Embryonic facial prominence (tissue), 1 donor: ENCODE data around the gene TREX2.

Experiments
- DNase-seq: peaks from one replicate; pipeline ENCODE4 v3.0.0-alpha.2; 2016; ENCODE audit errors: extremely low spot score

Gene TREX2

DNA sequence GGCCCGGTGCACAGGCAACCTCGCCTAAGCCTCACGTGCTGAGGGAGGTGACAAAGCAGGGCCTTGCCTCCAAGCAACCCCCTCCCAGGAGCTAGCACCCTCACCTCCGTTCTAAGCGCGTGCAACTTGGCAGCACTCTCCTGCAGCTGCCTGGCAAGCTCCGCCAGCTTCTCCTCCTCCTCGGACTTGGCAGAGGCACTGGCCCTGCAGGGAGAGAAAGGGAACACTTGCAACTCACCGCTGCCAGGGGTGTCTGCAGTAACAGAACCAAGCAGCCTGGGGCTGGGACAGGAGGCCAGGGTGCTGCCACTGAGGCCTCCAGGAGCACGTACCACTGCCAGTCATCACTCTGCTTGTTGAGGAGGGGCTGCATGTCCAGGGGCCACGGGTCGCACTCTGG lies 10.3 kb upstream of the TREX2 start:
- no peak for DNase-seq

DNA sequence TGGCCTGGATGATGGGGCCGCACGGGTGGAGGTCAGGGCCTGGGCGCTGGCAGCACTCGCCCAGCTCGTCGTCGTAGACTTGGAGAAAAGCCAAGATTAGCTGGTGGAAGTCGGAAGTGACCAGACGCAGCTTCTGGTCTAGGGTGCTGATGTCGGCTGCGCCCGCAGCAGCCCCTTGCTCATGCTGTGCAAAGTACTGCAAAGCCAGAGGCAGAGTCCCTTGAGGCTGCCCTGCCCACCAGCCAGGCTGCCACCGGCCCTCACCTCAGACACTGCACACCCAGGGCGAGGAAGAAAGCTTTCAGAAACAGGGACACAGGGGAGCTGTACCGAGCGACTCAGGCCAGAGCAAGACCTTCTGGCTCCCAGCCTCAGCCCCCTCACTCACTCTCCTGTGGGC lies 9.7 kb upstream of the TREX2 start:
- no peak for DNase-seq

DNA sequence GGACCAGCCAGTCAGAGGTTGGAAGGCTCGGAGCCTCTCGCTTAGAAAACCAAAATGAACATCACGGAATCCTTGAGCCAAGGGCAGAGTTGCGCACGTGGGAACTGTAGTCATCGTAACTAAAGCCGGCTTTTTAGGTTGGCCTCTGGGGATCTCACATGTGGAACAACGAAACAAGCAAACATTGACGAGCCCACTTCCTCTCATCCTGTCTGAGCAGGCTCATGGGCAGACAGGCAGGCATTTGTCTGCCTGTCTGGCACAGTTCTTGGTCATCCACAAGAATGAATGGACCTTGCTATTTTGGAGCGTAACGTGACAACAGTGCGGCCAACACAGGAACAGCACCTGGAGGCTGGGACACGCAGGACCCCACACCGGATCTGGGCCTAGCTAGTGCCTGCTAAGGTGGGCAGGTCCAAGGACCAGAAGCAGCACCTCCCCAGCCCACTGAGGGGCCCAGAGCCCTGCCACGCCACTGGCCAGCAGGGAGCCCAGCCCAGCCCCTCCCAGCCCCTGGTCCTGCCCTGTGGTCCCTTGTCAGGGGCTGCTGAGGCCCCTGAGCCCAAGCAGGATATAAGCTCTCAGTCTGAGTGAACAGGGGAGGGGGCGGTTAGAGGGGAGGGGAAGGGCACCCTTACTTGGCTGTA lies 9.2 kb upstream of the TREX2 start:
- no peak for DNase-seq

DNA sequence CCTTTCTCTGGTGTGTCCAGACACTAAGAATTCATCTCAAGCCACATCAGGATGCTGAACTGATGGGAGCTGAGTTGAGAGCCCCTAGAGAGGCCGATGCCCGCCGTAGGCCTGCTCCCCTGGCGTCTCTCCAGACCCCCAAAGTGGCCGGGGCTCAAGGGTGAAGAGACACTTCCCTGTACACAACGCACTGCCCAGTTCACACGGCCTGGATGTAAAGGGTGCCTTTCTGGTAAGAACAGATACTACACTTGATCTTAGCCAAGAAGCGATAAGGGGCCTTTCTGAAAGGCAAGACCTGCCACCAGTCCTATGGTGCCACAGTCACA lies 5.1 kb upstream of the TREX2 start:
- DNase-seq, result no peak

DNA sequence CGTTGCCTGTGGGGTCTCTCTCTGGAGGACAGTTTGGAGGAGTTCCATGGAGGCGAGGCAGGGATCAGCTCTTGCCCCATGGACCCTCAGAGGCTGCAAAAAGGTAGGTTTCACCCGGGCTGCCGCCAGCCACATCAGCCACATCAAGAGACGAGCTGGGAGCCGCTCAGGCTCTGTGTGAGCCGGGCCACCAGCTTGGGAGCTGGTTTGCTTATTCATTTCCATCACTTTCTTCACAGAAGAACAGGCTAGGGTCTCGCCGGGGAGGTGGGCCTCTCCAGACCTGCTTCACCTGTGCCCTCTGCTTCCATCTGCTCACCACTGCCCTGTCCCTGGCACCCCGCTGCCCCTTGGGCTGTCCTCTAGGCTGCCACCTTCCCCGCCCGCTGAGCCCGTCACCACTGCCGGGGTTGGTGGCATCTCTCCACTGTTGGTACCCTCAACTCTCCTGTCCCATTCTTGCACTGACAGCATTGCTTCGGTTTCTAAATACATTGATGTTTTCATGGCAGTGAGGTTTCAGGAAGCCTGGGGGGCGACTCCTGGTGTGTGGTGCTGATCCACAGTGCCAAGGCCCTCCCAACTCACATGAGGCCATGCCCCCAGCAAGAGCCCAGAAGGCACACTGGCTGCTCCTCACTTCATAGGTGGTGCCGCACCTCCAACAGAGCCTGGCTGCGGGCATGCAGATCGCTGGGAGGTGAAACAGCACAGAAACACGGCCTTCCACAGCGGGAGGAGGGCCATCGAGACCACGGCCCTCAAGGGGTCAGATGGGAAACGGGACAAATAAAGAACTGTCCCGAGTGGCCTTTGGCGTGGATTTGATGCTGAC lies 4.5 kb upstream of the TREX2 start:
- no peak for DNase-seq

DNA sequence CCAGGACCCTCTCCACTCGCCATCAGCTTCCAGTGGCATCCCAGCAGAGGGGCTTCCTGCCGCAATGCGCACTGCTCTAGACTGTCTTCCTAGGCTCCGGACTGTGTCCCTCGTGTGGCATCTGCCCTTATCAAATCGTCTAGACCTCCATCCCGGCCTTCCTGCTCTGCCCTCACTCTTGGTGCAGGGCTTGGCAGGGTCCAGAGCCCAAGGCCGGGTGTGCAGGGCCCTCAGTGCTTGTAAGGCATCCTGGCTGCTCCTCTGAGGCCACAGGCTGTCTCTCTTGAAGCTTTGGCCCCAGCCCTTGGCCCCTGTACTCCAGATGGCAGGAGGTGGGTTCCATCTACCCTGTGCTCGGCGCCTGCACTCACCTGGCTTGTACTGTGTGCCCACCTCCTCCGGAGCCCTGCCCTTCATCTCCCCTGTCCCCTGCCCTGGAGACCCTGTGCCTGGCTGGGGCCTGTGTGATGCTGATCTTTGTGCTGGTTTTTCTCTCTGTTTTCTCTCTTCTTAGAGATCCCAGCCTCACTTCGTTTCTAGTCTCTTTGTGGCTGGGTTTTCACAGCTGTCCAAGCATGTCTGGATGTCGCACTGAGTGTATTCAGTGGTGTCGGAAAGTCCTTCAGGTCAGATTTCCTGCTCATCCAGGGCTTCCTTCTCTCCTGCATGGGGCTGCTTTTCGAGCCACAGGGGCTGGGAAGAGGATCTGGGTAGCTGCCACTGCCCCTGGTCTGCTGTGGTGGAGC lies 3.7 kb upstream of the TREX2 start:
- no peak for DNase-seq

DNA sequence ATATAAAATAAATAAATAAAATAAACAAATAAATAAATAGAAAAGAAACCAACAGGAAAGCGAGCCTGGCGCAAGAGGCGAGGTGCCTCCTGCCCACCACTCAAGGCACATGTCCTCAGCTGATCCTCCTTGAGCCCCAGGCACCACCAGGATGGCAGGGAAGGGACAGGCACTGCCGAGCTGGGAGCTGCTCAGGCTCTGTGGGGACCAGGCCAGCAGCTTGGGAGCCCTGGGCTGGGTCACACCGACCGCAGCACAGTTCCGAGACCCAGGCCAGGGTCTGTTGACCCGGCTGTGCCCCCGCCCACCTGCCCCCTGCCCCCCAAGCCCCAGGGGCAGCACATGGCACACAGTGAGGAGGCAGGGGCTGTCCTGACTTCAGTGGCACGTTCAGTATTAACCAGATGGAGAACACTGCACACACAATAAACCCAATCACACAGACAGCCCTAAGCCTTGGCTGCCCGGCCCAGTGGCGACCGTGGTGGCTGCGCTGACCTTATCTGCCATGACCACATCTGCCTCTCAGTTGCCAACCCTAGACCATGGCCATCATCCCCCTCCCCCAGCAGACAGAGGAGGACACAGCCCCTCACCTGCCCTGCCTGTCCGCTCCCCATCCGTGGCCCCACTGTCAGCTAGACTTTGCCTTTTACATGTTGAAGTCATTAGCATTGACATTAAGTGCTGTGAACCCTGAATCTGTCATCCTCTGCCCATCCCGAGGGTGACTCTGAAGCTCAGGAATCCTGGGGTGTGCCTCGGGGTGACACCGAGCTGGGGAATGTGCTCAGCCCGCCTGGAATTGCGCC lies 2.9 kb upstream of the TREX2 start:
- DNase-seq, result no peak

DNA sequence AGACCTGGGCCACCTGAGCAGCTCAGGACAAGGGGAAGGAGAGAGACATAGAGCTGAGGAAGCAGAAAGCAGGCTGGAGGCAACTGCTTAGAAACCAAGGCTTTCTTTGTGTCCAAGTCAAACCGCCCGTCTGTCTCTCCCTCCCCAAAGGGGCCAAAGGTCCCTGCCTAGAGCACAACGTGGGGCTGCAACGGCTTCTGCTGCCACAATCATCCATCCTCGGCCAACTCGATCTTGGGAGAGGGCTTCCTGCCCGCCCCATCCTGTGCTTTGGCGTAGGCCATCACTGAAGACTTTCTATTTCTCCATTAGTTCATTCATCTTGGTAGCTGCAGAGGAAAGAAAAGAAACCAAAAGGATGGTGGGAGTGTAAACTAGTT lies 1.7 kb upstream of the TREX2 start:
- no peak for DNase-seq

DNA sequence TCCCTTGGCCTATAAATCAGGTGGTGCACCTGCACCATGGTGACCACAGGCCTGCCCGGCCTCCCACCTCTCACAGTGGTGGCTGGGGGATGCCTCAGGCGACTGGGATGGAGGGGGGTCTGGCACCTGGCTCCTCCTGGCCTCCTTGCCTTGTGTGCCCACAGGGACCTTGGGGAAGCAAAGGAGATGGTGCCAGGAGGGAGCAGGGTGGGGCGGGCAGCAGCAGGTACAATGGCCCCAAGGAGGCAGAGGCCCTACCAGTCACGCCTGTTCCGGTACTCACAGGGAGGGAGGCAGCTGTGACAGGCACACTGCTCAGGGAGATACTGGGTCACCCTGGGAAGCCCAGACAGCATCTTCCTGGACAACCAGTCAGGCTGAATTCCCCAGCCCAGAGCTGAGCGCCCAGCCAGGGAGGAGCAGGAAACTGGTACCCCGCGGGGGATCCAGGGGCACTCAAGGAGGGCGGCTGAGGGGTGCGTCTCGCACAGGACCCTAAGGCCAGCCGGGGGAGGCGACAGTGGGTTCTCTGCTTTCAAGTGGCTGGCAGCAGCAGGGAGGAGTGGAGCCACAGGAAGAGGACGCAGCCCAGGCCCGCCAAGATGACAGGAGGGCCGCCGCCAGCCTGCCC lies 1.2 kb upstream of the TREX2 start:
- DNase-seq, result no peak

DNA sequence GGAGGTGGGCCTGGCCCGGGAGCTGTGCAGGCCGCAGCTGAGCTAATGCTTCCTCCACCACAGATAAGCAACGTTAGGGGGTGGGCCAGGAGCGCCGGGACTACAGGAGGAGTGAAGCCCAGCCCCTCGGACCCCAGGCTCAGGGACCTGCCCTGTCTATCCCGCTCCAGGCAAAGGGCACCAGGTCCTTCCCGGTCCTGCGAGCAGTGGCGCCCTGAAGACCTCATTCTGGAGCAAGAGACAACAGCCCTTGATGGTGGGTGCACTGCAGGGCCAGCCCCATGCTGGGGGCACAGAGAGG lies 730 bp upstream of the TREX2 start:
- no peak for DNase-seq

DNA sequence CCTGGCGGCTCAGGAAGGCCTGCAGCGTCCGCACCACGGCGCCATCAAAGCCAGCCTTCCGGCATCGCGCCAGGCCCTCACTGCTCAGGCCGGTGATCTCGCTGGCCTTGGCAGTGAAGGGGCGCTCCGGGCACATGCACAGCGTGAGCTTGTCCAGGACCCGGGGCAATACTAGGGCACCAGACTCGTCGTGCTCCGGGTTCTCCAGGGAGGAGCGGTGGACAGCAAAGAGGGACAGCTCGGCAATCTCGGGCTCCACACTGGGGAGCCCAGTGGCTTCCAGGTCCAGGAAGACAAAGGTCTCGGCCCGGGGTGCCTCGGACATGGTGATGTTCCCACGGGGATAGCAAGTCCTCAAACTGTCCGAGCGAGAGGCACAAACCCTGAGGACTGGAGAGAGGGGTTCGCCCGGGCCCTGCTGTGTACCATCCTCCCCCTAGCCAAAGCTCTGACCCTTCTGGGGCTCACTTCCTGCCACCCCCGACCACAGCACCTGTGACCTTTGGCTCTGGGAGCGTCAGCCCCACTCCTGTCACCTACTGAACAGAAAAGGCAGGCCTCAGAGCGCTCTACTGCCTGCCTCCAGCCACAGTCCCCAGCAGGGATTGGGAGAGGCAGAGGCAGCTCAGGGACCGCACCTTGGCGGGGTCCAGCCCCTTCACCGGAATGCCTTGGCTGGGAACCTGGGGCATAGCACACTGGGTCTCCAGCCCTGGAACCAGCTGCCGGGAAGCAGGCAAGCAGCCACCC lies 575 bp downstream of the TREX2 start:
- DNase-seq, result no peak

DNA sequence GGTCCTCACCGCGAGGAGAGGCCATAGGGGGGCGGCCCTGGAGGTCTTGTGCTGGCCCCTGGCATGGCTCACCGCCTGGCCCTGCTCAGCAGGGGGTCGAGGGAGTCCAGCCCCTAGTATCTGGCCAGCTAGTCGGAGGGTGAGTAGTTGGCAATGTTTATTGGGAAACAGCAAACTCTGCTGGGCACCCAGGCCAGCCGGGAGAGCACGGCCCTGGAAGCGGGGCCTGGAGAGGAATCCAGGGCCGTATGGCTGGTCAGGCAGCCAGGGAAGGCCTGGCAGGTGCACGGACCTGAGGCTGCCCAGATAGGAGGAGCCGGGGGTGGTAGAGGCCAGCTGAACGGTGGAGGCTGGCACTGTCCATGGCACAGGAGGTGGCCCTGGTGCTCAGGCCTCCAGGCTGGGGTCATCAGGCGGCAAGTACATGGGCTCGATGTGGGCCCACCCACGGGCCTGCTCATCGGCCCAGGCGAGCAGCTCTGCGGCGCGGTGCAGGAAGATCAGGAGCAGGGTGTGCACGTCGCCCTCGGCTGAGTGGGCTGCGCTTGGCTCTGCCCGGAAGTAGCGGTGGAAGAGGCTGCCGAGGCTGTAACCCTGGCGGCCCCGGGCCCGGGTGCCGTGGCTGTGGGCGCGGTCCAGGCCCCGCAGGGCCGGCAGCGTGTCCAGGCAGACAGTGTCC lies 1.4 kb downstream of the TREX2 start:
- no peak for DNase-seq

DNA sequence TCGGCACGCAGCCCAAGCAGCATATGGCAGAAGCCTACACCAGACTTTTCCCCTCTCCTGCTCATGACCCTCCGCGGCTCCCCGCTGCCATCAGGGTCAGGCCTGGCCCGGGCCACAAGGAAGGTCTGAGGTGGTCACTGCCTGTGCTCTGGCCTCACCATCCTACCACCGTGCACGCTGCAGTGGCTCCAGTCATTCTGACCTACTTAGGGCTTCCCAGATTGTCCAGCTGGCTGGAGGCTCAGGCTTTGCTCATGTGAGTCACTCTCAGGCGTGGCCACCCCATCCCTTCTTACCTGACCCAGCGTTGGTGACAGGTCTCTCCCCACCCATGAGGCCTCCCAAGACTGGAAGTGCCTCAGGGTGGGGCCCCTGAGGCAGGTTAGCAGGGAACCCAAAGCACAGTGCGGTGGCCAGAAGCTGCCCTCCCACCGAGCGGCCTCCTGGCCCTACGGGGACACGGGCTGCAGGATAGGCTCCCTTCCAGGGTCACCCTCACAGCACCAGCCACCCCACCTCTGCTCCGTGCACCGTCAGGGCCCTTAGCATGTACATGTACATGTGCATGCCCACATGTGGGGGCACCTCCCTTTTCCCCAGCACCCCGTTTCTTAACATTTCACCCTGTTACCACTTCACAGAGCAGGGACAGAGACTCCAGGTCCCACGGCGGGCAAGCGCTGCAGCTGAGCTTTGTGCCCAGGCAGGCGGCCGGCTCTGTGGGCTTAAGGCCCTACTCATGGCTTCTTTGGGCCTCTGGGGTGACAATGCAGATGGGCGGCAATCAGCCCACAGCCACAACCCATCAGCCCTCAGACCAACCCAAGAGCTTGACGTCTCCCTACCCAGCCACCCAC lies 2.2 kb downstream of the TREX2 start:
- no peak for DNase-seq

DNA sequence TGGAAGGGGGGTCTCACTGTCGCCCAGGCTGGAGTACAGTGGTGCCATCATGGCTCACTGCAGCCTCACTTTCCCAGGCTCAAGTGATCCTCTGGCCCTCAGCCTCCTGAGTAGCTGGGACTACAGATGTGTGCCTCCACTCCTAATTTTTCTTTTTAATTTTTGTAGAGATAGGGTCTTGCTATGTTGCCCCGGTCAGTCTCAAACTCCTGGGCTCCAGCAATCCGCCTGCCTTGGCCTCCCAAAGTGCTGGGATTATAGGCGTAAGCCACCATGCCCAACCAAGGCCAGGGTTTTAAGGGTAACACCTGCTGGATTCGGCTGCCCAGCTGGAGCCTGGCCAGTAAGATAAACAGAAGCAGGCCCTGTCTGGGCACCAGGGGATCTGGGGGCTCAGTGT lies 3.4 kb downstream of the TREX2 start:
- no peak for DNase-seq

DNA sequence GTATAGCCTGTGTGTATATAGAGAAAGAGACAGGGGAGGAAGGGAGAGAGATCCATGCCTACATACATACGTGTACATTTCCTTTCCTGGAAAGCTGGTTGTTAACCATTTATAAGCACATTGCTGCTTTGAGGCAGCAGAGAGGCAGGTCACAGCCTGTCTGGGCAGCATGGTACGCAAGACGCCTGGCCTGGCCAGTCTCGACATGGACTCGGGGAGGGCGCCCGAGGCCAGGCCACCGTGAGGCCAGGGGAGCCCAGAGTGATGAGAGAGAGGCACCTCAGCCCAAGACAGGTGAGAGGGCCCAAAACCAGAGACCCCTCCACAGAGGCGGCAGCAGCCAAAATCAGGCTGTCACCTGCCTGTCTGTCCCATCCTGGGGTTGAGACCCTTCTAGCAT lies 3.9 kb downstream of the TREX2 start:
- DNase-seq, result no peak

DNA sequence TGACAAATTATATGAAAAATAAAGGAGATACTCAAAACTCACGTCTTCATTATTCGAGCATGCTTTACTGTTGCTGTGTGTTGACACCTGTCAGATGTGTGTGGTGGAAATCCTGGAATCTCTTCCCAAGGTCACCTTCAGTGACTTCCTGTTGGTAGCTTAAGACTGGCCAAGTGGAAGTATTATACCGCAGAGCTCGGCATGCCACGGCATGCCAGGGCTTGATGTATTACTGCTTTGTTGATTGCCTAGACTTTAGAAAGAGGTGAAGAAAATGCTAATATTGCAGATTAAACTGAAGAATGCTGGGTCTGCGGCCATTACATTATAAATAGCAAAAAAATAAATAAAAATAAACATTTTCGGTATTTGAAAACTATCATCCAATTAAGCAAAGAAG lies 4.6 kb downstream of the TREX2 start:
- DNase-seq, result no peak

DNA sequence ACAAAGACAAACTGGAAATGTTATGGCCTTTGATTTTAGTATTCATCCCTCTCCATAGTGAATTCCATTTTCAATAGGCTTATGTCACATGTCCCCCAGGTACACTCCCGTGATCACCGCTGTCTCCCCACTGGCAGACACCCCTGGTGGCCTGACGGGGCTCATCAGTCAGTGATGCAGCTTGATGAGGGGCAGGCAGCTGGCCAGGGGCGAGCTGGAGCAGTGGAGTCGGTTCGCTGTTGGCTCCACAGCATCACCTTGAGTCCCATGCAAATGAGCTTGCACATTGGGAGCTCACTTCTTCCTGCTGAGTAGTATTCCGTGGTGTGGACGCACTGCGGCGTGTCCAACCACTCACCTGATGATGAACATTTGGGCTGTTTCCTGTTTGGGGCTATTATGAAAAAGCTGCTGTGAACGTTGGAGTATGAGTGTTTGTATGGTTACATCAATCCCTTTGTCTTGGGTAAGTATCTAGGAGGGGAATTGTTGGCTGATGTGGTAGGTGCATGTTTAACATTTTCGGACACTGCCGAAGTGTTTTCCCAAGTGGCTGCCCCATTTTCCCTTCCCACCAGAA lies 5.2 kb downstream of the TREX2 start:
- no peak for DNase-seq

DNA sequence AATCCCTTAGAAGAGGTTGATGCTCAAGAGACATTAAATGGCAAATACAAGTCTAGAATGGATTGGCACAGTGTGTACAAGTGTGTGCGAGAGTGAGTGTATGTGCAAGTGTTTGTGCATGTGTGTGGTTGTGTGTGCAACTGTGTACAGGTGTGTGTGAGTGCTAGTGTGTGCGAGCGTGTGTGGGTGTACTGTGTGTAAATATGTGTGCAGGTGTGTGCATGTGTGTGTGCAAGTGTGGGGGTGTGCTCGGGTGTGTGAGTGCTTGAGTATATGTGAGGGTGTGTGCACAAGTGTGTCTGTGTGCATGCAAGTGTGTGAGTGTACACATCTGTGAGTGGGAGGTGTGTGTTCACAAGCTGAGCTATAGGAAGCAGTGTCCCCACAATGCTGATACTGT lies 5.9 kb downstream of the TREX2 start:
- DNase-seq, result no peak

DNA sequence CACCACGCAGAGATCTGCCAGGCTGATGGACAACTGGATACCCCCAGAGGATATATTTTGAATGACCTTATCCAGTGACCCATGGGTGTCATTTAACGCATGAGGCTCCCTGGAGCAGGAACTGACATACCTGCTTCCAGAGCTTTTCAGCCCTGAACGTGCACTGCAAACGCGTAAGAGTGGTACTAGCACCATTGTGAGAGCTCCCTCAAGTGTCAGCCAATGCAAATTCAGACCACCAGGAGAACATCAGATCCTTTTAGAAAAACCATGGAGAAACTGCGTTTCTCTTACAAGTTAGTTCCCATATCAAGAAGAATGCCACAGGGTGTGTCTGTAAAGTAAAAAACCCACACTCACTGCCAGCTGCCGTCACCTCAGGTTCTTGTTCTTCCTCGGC lies 7.3 kb downstream of the TREX2 start:
- DNase-seq, result no peak
